Activated naive CD8-positive, alpha-beta T cell treated with anti-CD3 and anti-CD28 coated beads, Interleukin-2, amount 10 ng/mL, durations not matched to agents 7 days and 5 days (primary cell): Measurements from ENCODE around the gene MTMR3. TPM values are rescaled to one million over a fixed set of nuclear protein-coding genes. Genes with fewer than 3 reads are reported as not detected.
"Not testable (repeated sequence)": the region's sequence is repeated elsewhere in the genome, so short reads cannot be mapped to it uniquely, and the experiment has no call there.

Experiments
- ATAC-seq: fragments of 150-1000 bp; cut with Tn5 transposase; one replicate; pipeline ENCODE4 v1.10.0; 2021; ENCODE audit warnings: low read depth, moderate library complexity
- POLR2A ChIA-PET: fragments of 350-600 bp; sonication (Branson Sonifier 250); formaldehyde crosslinking; loops from one replicate; lab custom pipeline; 2021; ENCODE audit warnings: antibody characterized with exemption; lab: Charles Lee
- DNase-seq: peaks from one replicate; pipeline ENCODE4 v3.0.0; 2021
- H3K27ac Mint-ChIP-seq: one replicate; pipeline ENCODE4 v1.8.0; 2022; ENCODE audit warnings: mild to moderate bottlenecking, mixed read lengths
- H3K27me3 Mint-ChIP-seq: one replicate; pipeline ENCODE4 v1.8.0; 2022; ENCODE audit warnings: mild to moderate bottlenecking, moderate library complexity, mixed read lengths
- H3K36me3 Mint-ChIP-seq: one replicate; pipeline ENCODE4 v1.8.0; 2021; ENCODE audit warnings: mild to moderate bottlenecking, mixed read lengths
- H3K4me1 Mint-ChIP-seq: one replicate; pipeline ENCODE4 v1.8.0; 2021; ENCODE audit warnings: mixed read lengths
- H3K4me3 Mint-ChIP-seq: one replicate; pipeline ENCODE4 v1.8.0; 2022; ENCODE audit warnings: mild to moderate bottlenecking, moderate library complexity, mixed read lengths
- H3K9me3 Mint-ChIP-seq: one replicate; pipeline ENCODE4 v1.8.0; 2021; ENCODE audit warnings: mixed read lengths
- total RNA-seq, 2 experiments: library from RNA; stranded (reverse); gene quantifications; one replicate each; pipeline ENCODE4 v1.2.3, GENCODE V29; 2021

Gene MTMR3
- total RNA-seq, 2 experiments from 2014 or later, result 33.9 to 40.8 TPM

DNA sequence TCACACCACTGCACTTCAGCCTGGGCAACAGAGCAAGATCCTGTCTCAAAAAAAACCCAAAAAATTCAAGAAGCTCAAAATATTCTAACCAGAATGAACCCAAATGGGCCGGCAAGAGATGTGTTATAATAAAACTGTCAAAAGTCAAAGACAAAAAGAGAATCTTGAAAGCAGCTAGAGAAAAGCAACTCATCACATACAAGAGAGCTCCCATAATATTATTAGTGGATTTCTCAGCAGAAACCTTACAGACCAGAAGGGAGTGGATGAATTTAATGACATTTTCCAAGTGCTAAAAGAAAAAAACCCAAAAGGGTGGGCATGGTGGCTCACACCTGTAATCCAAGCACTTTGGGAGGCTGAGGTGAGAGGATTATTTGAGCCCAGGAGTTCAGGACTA is 174.4 kb downstream of the MTMR3 start:
- H3K27ac Mint-ChIP-seq, result no peak overlapping the region
- H3K9me3 Mint-ChIP-seq, result peaks cover 8% of the 10 kb centered on the region
- no peak for ATAC-seq
- no peak overlapping the region for H3K4me3 Mint-ChIP-seq
- peaks cover 9% of the 10 kb centered on the region for H3K27me3 Mint-ChIP-seq
- H3K36me3 Mint-ChIP-seq, result peaks cover 3% of the 10 kb centered on the region
- H3K4me1 Mint-ChIP-seq, result no peaks in the 10 kb centered on the region
- DNase-seq, result no peak
- POLR2A ChIA-PET, result no interaction called here

DNA sequence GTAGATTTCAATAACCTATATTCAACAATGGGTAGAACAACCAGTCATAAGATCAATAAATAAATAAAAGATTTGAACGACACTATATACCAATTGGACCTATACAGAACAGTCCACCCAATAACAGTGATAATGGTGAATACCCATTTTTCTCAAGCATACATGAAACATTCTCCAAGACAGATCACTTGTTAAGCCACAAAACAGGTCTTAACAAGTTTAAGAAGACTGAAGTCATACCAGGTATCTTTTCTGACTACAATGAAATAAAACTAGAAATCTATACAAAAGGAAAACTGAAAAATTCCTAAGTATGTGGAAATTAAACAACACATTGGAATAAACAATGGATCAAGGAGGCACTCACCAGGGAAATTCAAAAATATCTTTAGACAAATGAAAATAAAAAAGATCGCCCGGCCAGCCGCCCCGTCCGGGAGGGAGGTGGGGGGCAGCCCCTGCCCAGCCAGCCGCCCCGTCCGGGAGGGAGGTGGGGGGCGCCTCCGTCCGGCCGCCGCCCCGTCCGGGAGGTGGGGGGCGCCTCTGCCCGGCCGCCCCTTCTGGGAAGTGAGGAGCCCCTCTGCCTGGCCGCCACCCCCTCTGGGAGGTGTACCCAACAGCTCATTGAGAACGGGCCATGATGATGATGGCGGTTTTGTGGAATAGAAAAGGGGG is 176.5 kb downstream of the MTMR3 start:
- H3K9me3 Mint-ChIP-seq, result peaks cover 13% of the 10 kb centered on the region

DNA sequence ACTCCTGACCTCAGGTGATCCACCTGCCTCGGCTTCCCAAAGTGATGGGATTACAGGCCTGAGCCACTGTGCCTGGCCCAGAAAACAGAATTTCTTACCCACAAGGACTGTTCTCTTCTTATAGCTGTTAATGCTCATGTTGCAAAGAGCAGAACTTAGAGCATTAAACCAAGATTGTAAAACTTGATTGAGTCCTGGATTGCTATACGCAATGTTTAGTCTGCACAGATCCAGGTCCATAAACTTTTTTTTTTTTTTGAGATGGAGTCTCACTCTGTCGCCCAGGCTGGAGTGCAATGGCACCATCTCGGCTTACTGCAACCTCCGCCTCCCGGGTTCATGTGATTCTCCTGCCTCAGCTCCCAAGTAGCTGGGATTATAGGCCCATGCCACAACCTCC is 178.1 kb downstream of the MTMR3 start:
- H3K27ac Mint-ChIP-seq, H3K4me1 Mint-ChIP-seq, DNase-seq, H3K36me3 Mint-ChIP-seq, POLR2A ChIA-PET, H3K4me3 Mint-ChIP-seq, ATAC-seq: not testable (repeated sequence)
- Mint-ChIP-seq H3K9me3 (peaks cover 15% of the 10 kb centered on the region), H3K27me3 (peaks cover 23% of the 10 kb centered on the region)

More for the DNA sequence above, 176.5 kb downstream of the MTMR3 start:
- DNase-seq, H3K4me3 Mint-ChIP-seq, ATAC-seq, H3K36me3 Mint-ChIP-seq, H3K4me1 Mint-ChIP-seq, POLR2A ChIA-PET, H3K27ac Mint-ChIP-seq: not testable (repeated sequence)
- H3K27me3 Mint-ChIP-seq, result peaks cover 23% of the 10 kb centered on the region

DNA sequence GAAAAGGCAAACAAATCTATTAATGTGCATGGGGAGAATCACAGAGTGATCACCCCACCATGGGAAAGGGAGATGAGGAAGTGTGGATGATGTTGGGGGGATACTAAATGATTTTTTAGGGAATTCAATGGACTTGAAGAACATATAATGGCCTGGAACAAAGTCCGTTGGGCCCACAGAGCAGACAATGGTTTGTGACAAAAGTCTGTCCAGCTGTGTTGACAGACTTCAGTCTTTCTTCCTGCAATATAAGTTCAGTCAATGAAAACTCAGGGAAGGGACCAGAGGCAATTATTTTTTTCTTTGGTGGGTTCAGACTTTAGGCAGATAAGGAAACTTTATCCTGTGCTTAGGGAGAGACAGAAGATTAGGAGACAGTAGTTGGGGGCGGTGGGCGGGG is 179.3 kb downstream of the MTMR3 start:
- no peak for DNase-seq
- H3K36me3 Mint-ChIP-seq, result peaks cover 3% of the 10 kb centered on the region
- POLR2A ChIA-PET, result no interaction called here
- no peak for ATAC-seq
- H3K4me1 Mint-ChIP-seq, result no peaks in the 10 kb centered on the region
- H3K4me3 Mint-ChIP-seq, result no peak overlapping the region
- H3K27me3 Mint-ChIP-seq, result peaks cover 23% of the 10 kb centered on the region
- no peak overlapping the region for H3K27ac Mint-ChIP-seq
- H3K9me3 Mint-ChIP-seq, result peaks cover 15% of the 10 kb centered on the region

DNA sequence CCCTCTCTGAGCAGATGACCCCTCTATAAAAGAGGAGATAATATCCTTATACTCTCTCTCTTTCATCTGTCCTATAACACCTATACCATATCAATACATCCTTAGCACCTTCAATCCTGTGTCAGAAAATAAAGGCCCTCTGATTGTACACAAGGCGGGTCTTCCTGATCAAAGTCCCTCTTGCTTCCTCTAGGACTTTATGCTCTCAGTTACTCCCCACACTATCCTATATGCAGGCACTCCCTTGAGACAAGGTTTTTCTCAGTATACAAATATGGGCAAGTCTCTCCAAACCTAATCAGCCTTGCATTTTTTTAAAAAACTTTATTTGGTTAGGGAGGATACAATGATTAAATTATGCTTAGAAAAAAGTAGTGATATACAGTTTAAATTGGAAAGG is 180.0 kb downstream of the MTMR3 start:
- H3K36me3 Mint-ChIP-seq, result peaks cover 3% of the 10 kb centered on the region

DNA sequence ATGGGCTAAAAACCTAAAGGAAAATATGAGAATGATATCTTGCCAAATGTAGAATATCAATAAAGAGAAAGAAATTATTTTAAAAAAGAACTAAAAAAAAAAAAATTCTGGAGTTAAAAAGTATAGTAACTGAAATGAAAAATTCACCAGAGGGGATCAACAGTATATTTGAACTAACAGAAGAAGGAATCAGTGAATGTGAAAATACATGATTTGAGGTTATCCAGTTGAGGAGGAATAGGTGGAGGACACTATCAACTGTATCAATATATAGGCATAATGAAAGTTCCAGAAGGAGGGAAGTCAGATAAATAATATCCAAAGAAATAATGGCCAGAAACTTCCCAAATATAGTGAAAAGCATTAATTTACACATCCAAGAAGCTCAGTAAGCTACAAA is 181.2 kb downstream of the MTMR3 start:
- Mint-ChIP-seq H3K9me3 (peaks cover 12% of the 10 kb centered on the region), H3K4me3 (no peak overlapping the region), H3K27me3 (peaks cover 21% of the 10 kb centered on the region), H3K4me1 (no peaks in the 10 kb centered on the region), H3K27ac (no peak overlapping the region), H3K36me3 (peaks cover 3% of the 10 kb centered on the region)
- POLR2A ChIA-PET, result no interaction called here
- no peak for DNase-seq
- ATAC-seq, result no peak

More for the DNA sequence above, 180.0 kb downstream of the MTMR3 start:
- Mint-ChIP-seq H3K27ac (no peak overlapping the region), H3K4me1 (no peaks in the 10 kb centered on the region), H3K4me3 (no peak overlapping the region), H3K9me3 (peaks cover 15% of the 10 kb centered on the region), H3K27me3 (peaks cover 23% of the 10 kb centered on the region)
- POLR2A ChIA-PET, result no interaction called here
- DNase-seq (no peak), ATAC-seq (no peak)

DNA sequence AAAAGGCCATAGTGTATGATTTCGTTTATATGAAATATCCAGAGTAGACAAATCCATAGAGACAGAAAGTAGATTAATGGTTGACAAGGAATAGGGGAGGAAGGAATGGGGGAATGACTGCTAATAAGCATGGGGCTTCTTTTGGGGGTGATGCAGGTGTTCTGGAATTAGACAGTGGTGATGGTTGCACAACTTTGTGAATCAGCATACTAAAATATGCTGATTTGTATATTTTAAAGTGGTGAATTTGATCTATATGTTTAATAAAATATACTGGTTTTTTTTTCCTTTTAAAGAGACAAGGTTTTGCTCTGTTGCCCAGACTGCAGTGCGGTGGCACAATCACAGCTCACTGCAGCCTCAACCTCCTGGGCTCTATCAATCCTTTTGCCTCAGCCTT is 190.8 kb downstream of the MTMR3 start:
- POLR2A ChIA-PET, result no interaction called here
- no peak overlapping the region for H3K4me3 Mint-ChIP-seq
- H3K4me1 Mint-ChIP-seq, result peaks cover 8% of the 10 kb centered on the region
- DNase-seq, result no peak
- H3K27ac Mint-ChIP-seq, result no peak overlapping the region
- no peaks in the 10 kb centered on the region for H3K9me3 Mint-ChIP-seq
- no peak for ATAC-seq
- peaks cover 44% of the 10 kb centered on the region for H3K27me3 Mint-ChIP-seq
- peaks cover 2% of the 10 kb centered on the region for H3K36me3 Mint-ChIP-seq

DNA sequence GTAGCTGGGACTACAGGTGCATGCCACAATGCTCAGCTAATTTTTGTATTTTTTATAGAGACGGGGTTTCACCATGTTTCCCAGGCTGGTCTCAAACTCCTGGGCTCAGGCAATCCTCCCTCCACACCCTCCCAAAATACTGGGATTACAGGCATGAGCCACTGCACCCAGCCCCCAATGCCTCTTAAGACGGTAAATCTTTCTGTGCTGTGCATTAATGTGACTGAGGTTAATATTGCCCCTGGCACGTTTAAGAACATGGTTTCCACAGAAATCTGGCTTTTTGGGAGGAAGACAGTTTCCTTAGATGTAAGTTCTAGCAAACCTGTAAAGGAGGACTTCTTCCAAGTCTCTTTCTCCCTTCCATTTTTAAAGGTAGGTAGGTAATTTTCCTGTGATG is 191.2 kb downstream of the MTMR3 start:
- Mint-ChIP-seq H3K9me3 (no peaks in the 10 kb centered on the region), H3K4me1 (peaks cover 11% of the 10 kb centered on the region), H3K27me3 (peaks cover 45% of the 10 kb centered on the region), H3K4me3 (no peak overlapping the region), H3K27ac (no peak overlapping the region), H3K36me3 (peaks cover 2% of the 10 kb centered on the region)
- DNase-seq (no peak), ATAC-seq (no peak)
- POLR2A ChIA-PET, result no interaction called here

DNA sequence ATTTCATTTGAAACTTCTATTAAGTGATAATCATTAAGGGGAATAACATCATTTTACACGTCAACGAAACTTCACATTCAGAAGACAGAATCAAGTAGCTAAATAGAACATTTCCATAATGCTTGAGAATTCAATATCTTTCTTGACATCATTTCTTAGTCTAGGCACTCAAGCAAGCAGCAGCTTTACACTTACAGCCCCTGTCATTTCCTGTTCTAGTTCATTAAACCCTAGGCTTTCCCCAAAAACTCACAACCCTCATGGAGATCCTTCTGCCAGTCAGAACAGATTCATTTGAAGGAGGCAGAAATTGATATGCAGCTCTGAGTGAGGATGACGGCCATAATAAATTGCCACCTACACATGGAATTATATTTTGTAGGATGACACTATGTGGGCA is 192.0 kb downstream of the MTMR3 start:
- Mint-ChIP-seq H3K27ac (no peak overlapping the region), H3K36me3 (peaks cover 2% of the 10 kb centered on the region), H3K9me3 (no peaks in the 10 kb centered on the region), H3K4me1 (peaks cover 11% of the 10 kb centered on the region), H3K27me3 (peaks cover 45% of the 10 kb centered on the region), H3K4me3 (no peak overlapping the region)
- DNase-seq (no peak), ATAC-seq (no peak)
- POLR2A ChIA-PET, result no interaction called here

DNA sequence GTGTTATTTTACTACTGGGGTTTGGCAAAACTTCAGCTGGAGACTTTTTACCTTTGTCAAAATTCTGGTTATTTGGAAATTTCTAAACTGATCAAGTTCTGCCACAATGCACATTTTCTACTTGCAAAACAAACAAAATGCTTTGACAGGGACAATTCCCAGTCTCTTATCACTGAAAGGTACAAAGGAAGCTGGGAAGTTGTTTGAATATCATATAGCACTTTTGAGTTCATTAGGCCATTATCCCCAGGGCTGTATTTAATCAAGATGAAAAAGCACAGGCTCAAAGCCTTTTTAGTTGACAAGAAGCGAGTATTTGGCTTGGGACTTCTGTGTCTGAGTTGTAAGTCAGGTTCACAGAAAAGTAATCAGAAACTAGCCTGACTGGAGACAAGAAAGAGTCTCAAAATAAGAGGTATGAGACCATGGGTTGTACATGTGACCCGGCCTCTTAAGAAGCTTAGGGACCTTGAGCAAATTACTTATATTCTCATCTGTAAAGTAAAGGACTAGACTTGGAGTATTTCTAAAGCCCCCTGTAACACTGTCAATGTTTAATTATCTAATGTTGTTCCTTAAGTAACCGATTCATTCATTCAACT is 194.4 kb downstream of the MTMR3 start:
- H3K9me3 Mint-ChIP-seq, result peaks cover 2% of the 10 kb centered on the region
- H3K27ac Mint-ChIP-seq, result no peak overlapping the region
- DNase-seq (no peak), ATAC-seq (no peak)
- H3K4me3 Mint-ChIP-seq, result no peak overlapping the region
- peaks cover 47% of the 10 kb centered on the region for H3K27me3 Mint-ChIP-seq
- no peaks in the 10 kb centered on the region for H3K36me3 Mint-ChIP-seq
- peaks cover 11% of the 10 kb centered on the region for H3K4me1 Mint-ChIP-seq
- POLR2A ChIA-PET, result no interaction called here

DNA sequence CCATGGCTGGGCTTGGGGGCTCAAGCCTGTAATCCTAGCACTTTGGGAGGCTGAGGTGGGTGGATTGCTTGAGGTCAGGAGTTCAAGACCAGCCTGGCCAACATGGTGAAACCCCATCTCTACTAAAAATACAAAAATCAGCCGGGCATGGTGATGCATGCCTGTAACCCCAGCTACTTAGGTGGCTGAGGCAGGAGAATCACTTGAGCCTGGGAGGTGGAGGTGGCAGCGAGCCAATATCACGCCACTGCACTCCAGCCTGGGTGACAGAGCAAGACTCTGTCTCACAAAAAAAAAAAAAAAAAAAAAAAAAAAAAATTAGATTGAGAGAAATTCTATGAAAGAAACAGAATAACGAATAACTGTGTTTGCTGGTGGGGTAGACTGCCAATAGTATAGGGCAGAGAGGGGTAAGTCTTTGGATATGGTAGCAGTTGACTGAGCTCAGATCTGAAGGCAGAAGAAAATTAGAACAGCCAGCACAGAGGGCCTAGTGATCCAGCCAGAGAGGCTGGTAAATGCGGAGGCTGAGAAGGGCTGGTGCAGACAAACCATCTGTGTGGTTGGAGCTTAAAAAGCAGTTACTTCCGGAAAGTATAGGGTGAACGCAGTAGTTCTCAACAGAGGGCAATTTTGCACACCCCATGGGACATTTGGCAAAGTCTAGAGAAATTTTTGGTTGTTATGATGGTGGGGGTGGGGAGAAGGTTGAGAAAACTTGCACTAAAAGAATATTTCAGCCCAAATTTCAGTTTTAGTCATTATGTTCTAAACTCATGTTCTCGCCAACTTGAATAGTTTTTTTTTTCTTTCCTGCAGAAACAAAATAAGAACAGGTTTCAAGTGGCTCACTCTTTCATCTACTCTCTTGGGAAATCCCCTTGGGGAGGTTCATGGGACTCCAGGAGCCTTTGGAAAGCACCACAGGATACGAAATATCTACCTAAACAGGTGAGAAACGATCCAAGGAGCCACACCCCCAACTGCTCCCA is 195.6 kb downstream of the MTMR3 start:
- H3K27me3 Mint-ChIP-seq, result peaks cover 43% of the 10 kb centered on the region
- DNase-seq (no peak), ATAC-seq (peak; percentile 33)
- peak overlapping the region; percentile 79 for H3K27ac Mint-ChIP-seq
- peaks cover 2% of the 10 kb centered on the region for H3K9me3 Mint-ChIP-seq
- H3K4me3 Mint-ChIP-seq, result peak overlapping the region; percentile 53
- H3K4me1 Mint-ChIP-seq, result peaks cover 11% of the 10 kb centered on the region
- no peaks in the 10 kb centered on the region for H3K36me3 Mint-ChIP-seq
- POLR2A ChIA-PET, result interaction anchor here (0.5 to 0.6 kb wide), 3 partner anchors 103 to 373 kb away, joined by 3 to 4 read pairs (median 4); no protein-coding TSS in a partner anchor

DNA sequence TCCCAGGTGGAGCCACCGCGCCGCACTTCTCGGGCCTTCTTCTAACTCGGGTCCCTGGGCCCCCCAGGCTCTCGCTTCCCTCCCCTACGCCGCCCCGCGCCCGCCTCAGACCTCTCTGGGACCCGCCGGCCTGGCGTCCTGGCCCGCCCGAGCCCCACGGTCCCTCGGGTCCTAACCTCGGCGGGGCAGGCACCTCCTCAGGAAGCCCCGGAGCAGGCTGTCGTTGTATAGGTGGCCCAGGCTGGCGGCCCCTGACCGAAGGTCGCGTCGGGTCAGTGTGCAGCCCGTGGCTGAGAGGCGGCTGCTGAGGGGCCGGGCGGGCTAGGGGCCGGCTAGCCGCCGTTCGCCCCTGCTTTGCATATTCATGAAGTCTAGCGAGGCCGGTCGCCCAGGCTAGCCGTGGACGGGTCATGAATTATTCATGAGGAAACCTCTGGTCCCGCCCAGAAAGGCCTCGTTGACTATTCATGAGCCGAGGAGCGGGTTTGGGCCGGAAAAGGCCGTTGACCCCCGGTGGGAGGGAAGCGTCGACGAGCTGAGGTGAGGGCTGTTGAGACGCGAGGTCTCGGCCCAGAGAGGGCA is 197.1 kb downstream of the MTMR3 start, which contains the start of gene HORMAD2:
Gene HORMAD2, plus strand, starts transcription at position 513 of the 582 bp plus-strand sequence. CDS start 13,489 bp downstream, outside the sequence.
- no peak within 1 kb of the TSS for H3K27ac Mint-ChIP-seq
- H3K27me3 Mint-ChIP-seq, result peaks cover 35% of the 10 kb centered on the region
- no peak within 1 kb of the TSS for H3K4me3 Mint-ChIP-seq
- no peaks in the 10 kb centered on the region for H3K36me3 Mint-ChIP-seq
- peaks cover 8% of the 10 kb centered on the region for H3K9me3 Mint-ChIP-seq
- peaks cover 8% of the 10 kb centered on the region for H3K4me1 Mint-ChIP-seq
- POLR2A ChIA-PET, result no interaction called here
- DNase-seq, result no peak
- ATAC-seq, result no peak
